ENCODE data around the gene MRPL2. TPM values are rescaled to one million over a fixed set of nuclear protein-coding genes. Genes with fewer than 3 reads are reported as not detected.

The MRPL2 gene
- polyA plus RNA-seq = 48.1 and 61.6 TPM in 2 replicates

GRCh38 chr6:43059168-43060033 is at the start of gene MRPL2, which contains the start of gene KLC4:
Gene MRPL2, minus strand, starts transcription at chr6:43059434. Its CDS starts 53 bp downstream, at chr6:43059381.
Gene KLC4, plus strand, starts transcription at chr6:43059631. Its CDS starts 1,705 bp downstream, at chr6:43061336.

GRCh38 chr6:43075670-43076463 is 16.6 kb upstream of the MRPL2 start, which contains the start of gene PTK7:
Gene PTK7, plus strand, starts transcription at chr6:43076314. Its CDS starts 175 bp downstream, at chr6:43076489.

GRCh38 chr6:43053545-43054205 is 5.6 kb downstream of the MRPL2 start, which contains the start of gene CUL7:
Gene CUL7, minus strand, starts transcription at chr6:43053851. Its CDS starts 1,063 bp downstream, at chr6:43052788.

DNA sequence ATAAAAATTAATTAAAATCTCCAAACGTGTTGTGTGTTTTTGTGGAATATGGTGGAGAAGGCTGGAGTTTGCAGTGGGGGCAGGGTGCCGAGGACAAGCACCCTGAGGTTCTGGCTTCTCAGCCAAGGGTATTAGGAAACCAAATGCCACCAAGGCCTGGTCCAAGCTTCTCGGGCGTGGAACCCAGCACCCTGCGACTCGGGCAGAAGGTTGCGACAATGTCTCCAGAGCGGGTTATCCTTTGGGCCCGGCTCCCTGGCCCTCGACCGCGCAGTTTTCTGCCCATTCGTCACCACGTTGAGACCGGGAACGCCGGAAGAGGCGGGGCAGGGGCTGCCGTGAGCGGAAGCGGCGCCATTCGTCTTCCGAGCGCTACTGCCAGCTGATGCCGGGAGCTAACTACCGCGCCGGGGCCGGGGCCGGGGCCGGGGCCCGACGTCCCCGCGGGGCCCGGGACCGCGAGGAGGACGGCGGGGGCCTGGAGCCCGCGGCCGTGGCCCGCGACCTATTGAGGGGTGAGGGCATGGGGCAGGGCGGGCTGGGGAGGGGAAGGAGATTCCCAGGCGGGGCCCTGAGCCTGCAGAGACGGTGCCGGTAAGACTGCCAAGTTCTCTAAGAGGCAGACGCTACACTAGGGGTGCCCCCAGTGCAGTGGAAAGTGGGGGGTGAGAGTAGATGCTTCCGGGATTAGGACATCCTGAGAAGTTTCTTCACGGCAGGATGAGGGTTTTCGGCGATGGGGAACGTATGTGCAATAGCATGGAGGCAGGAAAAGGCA is 37.8 kb downstream of the MRPL2 start, which contains the start of gene RRP36:
Gene RRP36, plus strand, starts transcription at position 354 of the 778 bp plus-strand sequence. Its CDS starts 32 bp downstream, at position 386.

GRCh38 chr6:43013843-43014433 is 45.3 kb downstream of the MRPL2 start, which contains the start of the genes KLHDC3 and MEA1:
Gene KLHDC3, plus strand, starts transcription at chr6:43014249. Its CDS starts 2,944 bp downstream, at chr6:43017193.
Gene MEA1, minus strand, starts transcription at chr6:43013946. Its CDS starts 133 bp downstream, at chr6:43013813.

Other genes with a start within 250 kb of the MRPL2 start
- gene RPL7L1, start 179.8 kb downstream of the MRPL2 start, polyA plus RNA-seq = 59.4 and 89.5 TPM in 2 replicates
- gene PTCRA, start 143.4 kb downstream of the MRPL2 start, polyA plus RNA-seq = not detected in 2 replicates
- gene CNPY3, start 130.0 kb downstream of the MRPL2 start, polyA plus RNA-seq = 10.8 and 13.8 TPM in 2 replicates
- 0.85 TPM in 1 of 2 replicates, not detected in the other for gene GNMT, start 98.7 kb downstream of the MRPL2 start, polyA plus RNA-seq
- 1.8 and 3.6 TPM in 2 replicates for gene PEX6, start 80.3 kb downstream of the MRPL2 start, polyA plus RNA-seq
- 14.2 and 30.0 TPM in 2 replicates for gene PPP2R5D, start 74.9 kb downstream of the MRPL2 start, polyA plus RNA-seq
- 163 and 191 TPM in 2 replicates for gene MEA1, start 45.5 kb downstream of the MRPL2 start, polyA plus RNA-seq
- 23.8 and 31.7 TPM in 2 replicates for gene KLHDC3, start 45.2 kb downstream of the MRPL2 start, polyA plus RNA-seq
- gene RRP36, start 37.8 kb downstream of the MRPL2 start, polyA plus RNA-seq = 26.2 and 30.9 TPM in 2 replicates
- 0.74 and 2.5 TPM in 2 replicates for gene CUL7, start 5.6 kb downstream of the MRPL2 start, polyA plus RNA-seq
- gene KLC4, start 197 bp upstream of the MRPL2 start, polyA plus RNA-seq = 7.8 and 17.5 TPM in 2 replicates
- not detected in 2 replicates for gene PTK7, start 16.9 kb upstream of the MRPL2 start, polyA plus RNA-seq
- gene SRF, start 111.8 kb upstream of the MRPL2 start, polyA plus RNA-seq = 0.74 and 0.99 TPM in 2 replicates
- gene CUL9, start 122.8 kb upstream of the MRPL2 start, polyA plus RNA-seq = 2.7 and 5.5 TPM in 2 replicates
- gene DNPH1, start 170.0 kb upstream of the MRPL2 start, polyA plus RNA-seq = 8.7 and 9.2 TPM in 2 replicates
- gene TTBK1, start 184.0 kb upstream of the MRPL2 start, polyA plus RNA-seq = 0.62 and 0.66 TPM in 2 replicates
- 0.63 TPM in 1 of 2 replicates, not detected in the other for gene SLC22A7, start 238.8 kb upstream of the MRPL2 start, polyA plus RNA-seq
- 1.6 and 2.4 TPM in 2 replicates for gene CRIP3, start 249.4 kb upstream of the MRPL2 start, polyA plus RNA-seq

All from Purkinje cell (primary cell).